ENCODE measurements around the gene FEM1C.

FEM1C gene

DNA sequence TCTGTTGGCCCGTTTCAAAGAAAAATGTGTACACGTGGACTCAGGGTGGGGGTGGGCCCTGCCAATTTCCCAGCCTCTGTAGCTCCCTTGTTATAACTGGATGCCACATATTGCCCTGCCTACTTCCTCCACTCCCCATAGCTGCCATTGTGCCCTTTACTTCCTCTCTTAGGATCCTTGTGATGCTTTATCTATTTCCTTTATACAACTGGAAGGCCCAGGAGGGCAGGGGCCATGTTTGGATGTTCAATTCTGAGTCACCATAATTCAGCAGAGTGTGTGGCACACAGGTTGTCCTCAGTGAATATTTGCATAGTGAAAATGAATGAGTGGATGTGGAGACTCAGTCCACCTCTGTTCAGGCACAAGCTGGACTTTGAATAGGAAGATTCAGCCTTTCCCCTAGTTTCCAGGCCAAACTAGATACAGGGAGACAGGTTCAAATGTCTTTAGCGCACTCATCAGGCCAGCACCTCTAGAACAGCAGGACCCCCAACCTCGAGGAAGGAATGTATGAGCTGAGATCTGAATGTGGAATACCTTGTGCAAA is 10.6 kb upstream of the FEM1C start:
- no peaks in the 10 kb centered on the region for H3K79me1 ChIP-seq (ENCODE audit: low read depth, low read length)
- H3K4ac ChIP-seq (ENCODE audit: low read length): no peak overlapping the region
- no peak overlapping the region for H3K23ac ChIP-seq (ENCODE audit: low read depth, low read length, poor library complexity)
- H2BK15ac ChIP-seq (ENCODE audit: low read length): no peak overlapping the region
- no peak overlapping the region for H3K4me3 ChIP-seq (ENCODE audit: low read length in 2 of 2)
- H2BK5ac ChIP-seq (ENCODE audit: low read length): no peak overlapping the region
- H2BK120ac ChIP-seq (ENCODE audit: low read depth, low read length): no peak overlapping the region
- H3K14ac ChIP-seq (ENCODE audit: low read length): no peak overlapping the region
- H3K4me2 ChIP-seq (ENCODE audit: insufficient read depth, low read length, poor library complexity, severe bottlenecking): no peak overlapping the region
- H2BK12ac ChIP-seq (ENCODE audit: low read length): no peak overlapping the region
- H3K27ac ChIP-seq (replicated peaks; ENCODE audit: low read length): no peak overlapping the region
- H3K27me3 ChIP-seq (ENCODE audit: control insufficient read depth in 3 of 3, insufficient read depth in 3 of 3, low read depth in 1 of 3, low read length in 3 of 3): peaks cover 0 to 10% (median 0%) of the 10 kb centered on the region in 3 experiments
- no peaks in the 10 kb centered on the region for H3K9me3 ChIP-seq (replicated peaks in 1 of 2; ENCODE audit: control insufficient read depth in 2 of 2, insufficient read depth in 1 of 2, low read depth in 1 of 2, low read length in 2 of 2)
- no peak overlapping the region for H3K18ac ChIP-seq (ENCODE audit: low read length)
- H3K36me3 ChIP-seq (replicated peaks in 1 of 2; ENCODE audit: control insufficient read depth in 2 of 2, insufficient read depth in 2 of 2, low read length in 2 of 2): no peaks in the 10 kb centered on the region
- no peak for DNase-seq (ENCODE audit: low spot score)
- peaks cover 0 to 7% of the 10 kb centered on the region in 2 donors for H3K4me1 ChIP-seq (ENCODE audit: control insufficient read depth in 2 of 2, insufficient read depth in 1 of 2, low read depth in 1 of 2, low read length in 2 of 2)
- H3K9ac ChIP-seq (ENCODE audit: low read depth, low read length, poor library complexity): no peak overlapping the region
- no peak overlapping the region for H2AK5ac ChIP-seq (ENCODE audit: low read depth, low read length)
- H4K91ac ChIP-seq (ENCODE audit: low read depth, low read length, poor library complexity): no peak overlapping the region
- no CpG with 5 or more reads among the region's 4 CpGs for WGBS, 2 donors (ENCODE audit: extremely low coverage in 2 of 2, insufficient read length in 2 of 2, insufficient replicate concordance in 1 of 2)
- H2AFZ ChIP-seq (ENCODE audit: low read length): no peak overlapping the region
- H4K8ac ChIP-seq (ENCODE audit: low read depth, low read length): no peak overlapping the region

DNA sequence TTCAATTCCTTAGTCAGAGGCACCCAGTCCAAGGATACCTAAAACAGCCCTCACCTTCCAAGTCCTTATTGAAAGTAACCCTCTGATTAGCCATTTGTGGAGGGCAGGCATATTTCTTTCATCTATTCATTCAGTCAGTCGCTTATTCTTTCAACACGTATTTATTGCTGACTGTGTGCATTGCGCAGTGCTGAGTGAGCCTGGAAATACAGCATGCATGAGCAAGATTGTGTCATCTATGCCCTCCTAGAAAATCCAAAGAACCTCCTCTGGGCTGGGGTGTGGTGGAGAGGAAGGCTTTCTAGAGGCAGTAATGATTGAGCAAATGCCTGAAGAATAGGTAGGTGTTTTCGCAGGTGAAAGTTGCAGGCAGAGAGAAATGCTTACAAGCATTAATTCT is 8.5 kb upstream of the FEM1C start:
- Histone ChIP-seq H3K23ac (ENCODE audit: low read depth, low read length, poor library complexity) (no peak overlapping the region), H4K8ac (ENCODE audit: low read depth, low read length) (no peak overlapping the region), H4K91ac (ENCODE audit: low read depth, low read length, poor library complexity) (no peak overlapping the region), H2BK5ac (ENCODE audit: low read length) (no peak overlapping the region), H3K9ac (ENCODE audit: low read depth, low read length, poor library complexity) (no peak overlapping the region), H2AFZ (ENCODE audit: low read length) (no peak overlapping the region), H3K4me1 (ENCODE audit: control insufficient read depth in 2 of 2, insufficient read depth in 1 of 2, low read depth in 1 of 2, low read length in 2 of 2) (peaks cover 0 to 7% of the 10 kb centered on the region in 2 donors), H3K4ac (ENCODE audit: low read length) (no peak overlapping the region), H3K14ac (ENCODE audit: low read length) (no peak overlapping the region), H3K27ac (replicated peaks; ENCODE audit: low read length) (no peak overlapping the region), H2BK15ac (ENCODE audit: low read length) (no peak overlapping the region), H3K18ac (ENCODE audit: low read length) (no peak overlapping the region), H3K4me3 (ENCODE audit: low read length in 2 of 2) (no peak overlapping the region), H3K79me1 (ENCODE audit: low read depth, low read length) (no peaks in the 10 kb centered on the region), H2BK12ac (ENCODE audit: low read length) (no peak overlapping the region), H3K27me3 (ENCODE audit: control insufficient read depth in 3 of 3, insufficient read depth in 3 of 3, low read depth in 1 of 3, low read length in 3 of 3) (peaks cover 0 to 10% (median 0%) of the 10 kb centered on the region in 3 experiments), H3K9me3 (replicated peaks in 1 of 2; ENCODE audit: control insufficient read depth in 2 of 2, insufficient read depth in 1 of 2, low read depth in 1 of 2, low read length in 2 of 2) (no peaks in the 10 kb centered on the region), H3K4me2 (ENCODE audit: insufficient read depth, low read length, poor library complexity, severe bottlenecking) (no peak overlapping the region), H3K36me3 (replicated peaks in 1 of 2; ENCODE audit: control insufficient read depth in 2 of 2, insufficient read depth in 2 of 2, low read length in 2 of 2) (no peaks in the 10 kb centered on the region), H2BK120ac (ENCODE audit: low read depth, low read length) (no peak overlapping the region), H2AK5ac (ENCODE audit: low read depth, low read length) (no peak overlapping the region)
- DNase-seq (ENCODE audit: low spot score): no peak
- WGBS, 2 donors (ENCODE audit: extremely low coverage in 2 of 2, insufficient read length in 2 of 2, insufficient replicate concordance in 1 of 2): no CpG with 5 or more reads among the region's 4 CpGs

DNA sequence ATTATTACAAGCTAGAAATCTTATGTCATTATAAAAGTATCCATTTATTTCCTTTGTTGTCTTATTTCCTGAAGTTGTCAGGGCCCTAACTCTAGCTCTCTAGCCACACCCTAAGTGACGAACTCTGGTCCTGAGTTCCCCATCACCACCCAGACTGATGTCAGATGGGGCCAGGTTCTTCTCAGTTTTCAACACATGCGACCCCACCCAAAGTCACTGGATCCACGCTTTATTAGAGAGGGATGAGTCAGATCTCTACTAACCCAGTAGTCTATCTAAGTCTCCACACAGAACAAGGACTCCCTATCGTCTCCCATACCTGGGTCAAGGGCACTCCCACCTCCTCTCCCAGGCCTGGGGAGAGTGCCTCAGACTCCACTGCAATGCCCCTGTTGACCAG is 6.8 kb upstream of the FEM1C start:
- Histone ChIP-seq H3K23ac (ENCODE audit: low read depth, low read length, poor library complexity) (no peak overlapping the region), H3K36me3 (replicated peaks in 1 of 2; ENCODE audit: control insufficient read depth in 2 of 2, insufficient read depth in 2 of 2, low read length in 2 of 2) (no peaks in the 10 kb centered on the region), H2BK15ac (ENCODE audit: low read length) (no peak overlapping the region), H3K18ac (ENCODE audit: low read length) (no peak overlapping the region), H3K27me3 (ENCODE audit: control insufficient read depth in 3 of 3, insufficient read depth in 3 of 3, low read depth in 1 of 3, low read length in 3 of 3) (peaks cover 0 to 10% (median 0%) of the 10 kb centered on the region in 3 experiments), H2BK5ac (ENCODE audit: low read length) (no peak overlapping the region), H2BK120ac (ENCODE audit: low read depth, low read length) (no peak overlapping the region), H3K27ac (replicated peaks; ENCODE audit: low read length) (no peak overlapping the region), H3K9me3 (replicated peaks in 1 of 2; ENCODE audit: control insufficient read depth in 2 of 2, insufficient read depth in 1 of 2, low read depth in 1 of 2, low read length in 2 of 2) (peaks cover 2% of the 10 kb centered on the region in 2 donors), H3K14ac (ENCODE audit: low read length) (no peak overlapping the region), H2AFZ (ENCODE audit: low read length) (no peak overlapping the region), H3K4ac (ENCODE audit: low read length) (no peak overlapping the region), H3K79me1 (ENCODE audit: low read depth, low read length) (no peaks in the 10 kb centered on the region), H4K8ac (ENCODE audit: low read depth, low read length) (no peak overlapping the region), H3K9ac (ENCODE audit: low read depth, low read length, poor library complexity) (no peak overlapping the region), H3K4me3 (ENCODE audit: low read length in 2 of 2) (no peak overlapping the region), H2BK12ac (ENCODE audit: low read length) (no peak overlapping the region), H4K91ac (ENCODE audit: low read depth, low read length, poor library complexity) (no peak overlapping the region), H2AK5ac (ENCODE audit: low read depth, low read length) (no peak overlapping the region), H3K4me2 (ENCODE audit: insufficient read depth, low read length, poor library complexity, severe bottlenecking) (no peak overlapping the region), H3K4me1 (ENCODE audit: control insufficient read depth in 2 of 2, insufficient read depth in 1 of 2, low read depth in 1 of 2, low read length in 2 of 2) (no peaks in the 10 kb centered on the region)
- WGBS, 2 donors (ENCODE audit: extremely low coverage in 2 of 2, insufficient read length in 2 of 2, insufficient replicate concordance in 1 of 2): no CpG with 5 or more reads among the region's 4 CpGs
- DNase-seq (ENCODE audit: low spot score): no peak

DNA sequence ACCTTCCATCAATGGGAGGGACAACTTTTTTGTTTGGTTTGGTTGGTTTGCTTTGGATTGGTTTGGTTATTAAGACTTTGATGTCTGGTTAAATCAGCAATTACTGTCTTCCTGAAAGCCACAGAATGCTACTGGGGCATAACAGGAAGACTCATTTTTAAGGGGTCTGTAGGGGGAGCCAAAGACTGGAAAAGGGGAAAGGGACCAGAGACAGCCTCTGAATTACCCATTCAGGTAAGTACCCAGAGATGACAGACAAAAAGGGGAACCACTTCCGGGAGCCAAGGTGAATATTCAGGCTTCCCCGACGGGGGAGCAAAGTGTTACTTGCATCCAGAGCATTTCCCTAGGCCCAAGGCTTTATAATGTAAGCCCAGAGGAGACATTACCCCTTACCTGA is 4.6 kb upstream of the FEM1C start:
- Histone ChIP-seq H3K23ac (ENCODE audit: low read depth, low read length, poor library complexity) (no peak overlapping the region), H2BK5ac (ENCODE audit: low read length) (no peak overlapping the region), H3K4ac (ENCODE audit: low read length) (no peak overlapping the region), H3K79me1 (ENCODE audit: low read depth, low read length) (no peaks in the 10 kb centered on the region), H3K18ac (ENCODE audit: low read length) (no peak overlapping the region), H3K36me3 (replicated peaks in 1 of 2; ENCODE audit: control insufficient read depth in 2 of 2, insufficient read depth in 2 of 2, low read length in 2 of 2) (peaks cover 0 to 2% of the 10 kb centered on the region in 2 donors), H2BK12ac (ENCODE audit: low read length) (no peak overlapping the region), H3K9me3 (replicated peaks in 1 of 2; ENCODE audit: control insufficient read depth in 2 of 2, insufficient read depth in 1 of 2, low read depth in 1 of 2, low read length in 2 of 2) (peaks cover 9 to 10% of the 10 kb centered on the region in 2 donors), H2BK15ac (ENCODE audit: low read length) (no peak overlapping the region), H4K8ac (ENCODE audit: low read depth, low read length) (no peak overlapping the region), H3K4me2 (ENCODE audit: insufficient read depth, low read length, poor library complexity, severe bottlenecking) (no peak overlapping the region), H2AK5ac (ENCODE audit: low read depth, low read length) (no peak overlapping the region), H2AFZ (ENCODE audit: low read length) (no peak overlapping the region), H2BK120ac (ENCODE audit: low read depth, low read length) (no peak overlapping the region), H4K91ac (ENCODE audit: low read depth, low read length, poor library complexity) (no peak overlapping the region), H3K9ac (ENCODE audit: low read depth, low read length, poor library complexity) (no peak overlapping the region), H3K27ac (replicated peaks; ENCODE audit: low read length) (no peak overlapping the region), H3K4me3 (ENCODE audit: low read length in 2 of 2) (no peak overlapping the region), H3K14ac (ENCODE audit: low read length) (no peak overlapping the region), H3K4me1 (ENCODE audit: control insufficient read depth in 2 of 2, insufficient read depth in 1 of 2, low read depth in 1 of 2, low read length in 2 of 2) (peaks cover 0 to 1% of the 10 kb centered on the region in 2 donors), H3K27me3 (ENCODE audit: control insufficient read depth in 3 of 3, insufficient read depth in 3 of 3, low read depth in 1 of 3, low read length in 3 of 3) (peaks cover 0 to 10% (median 0%) of the 10 kb centered on the region in 3 experiments)
- no peak for DNase-seq (ENCODE audit: low spot score)
- no CpG with 5 or more reads among the region's 3 CpGs for WGBS, 2 donors (ENCODE audit: extremely low coverage in 2 of 2, insufficient read length in 2 of 2, insufficient replicate concordance in 1 of 2)

All from neuronal stem cell (in vitro differentiated cells).